ENCODE results near the gene ZNF428. TPM values are rescaled to one million over a fixed set of nuclear protein-coding genes. Genes with fewer than 3 reads are reported as not detected.
"Not testable (repeated sequence)": the region's sequence is repeated elsewhere in the genome, so short reads cannot be mapped to it uniquely, and the experiment has no call there.

ZNF428 gene
- total RNA-seq, 1 donor, result 25.0 TPM

DNA sequence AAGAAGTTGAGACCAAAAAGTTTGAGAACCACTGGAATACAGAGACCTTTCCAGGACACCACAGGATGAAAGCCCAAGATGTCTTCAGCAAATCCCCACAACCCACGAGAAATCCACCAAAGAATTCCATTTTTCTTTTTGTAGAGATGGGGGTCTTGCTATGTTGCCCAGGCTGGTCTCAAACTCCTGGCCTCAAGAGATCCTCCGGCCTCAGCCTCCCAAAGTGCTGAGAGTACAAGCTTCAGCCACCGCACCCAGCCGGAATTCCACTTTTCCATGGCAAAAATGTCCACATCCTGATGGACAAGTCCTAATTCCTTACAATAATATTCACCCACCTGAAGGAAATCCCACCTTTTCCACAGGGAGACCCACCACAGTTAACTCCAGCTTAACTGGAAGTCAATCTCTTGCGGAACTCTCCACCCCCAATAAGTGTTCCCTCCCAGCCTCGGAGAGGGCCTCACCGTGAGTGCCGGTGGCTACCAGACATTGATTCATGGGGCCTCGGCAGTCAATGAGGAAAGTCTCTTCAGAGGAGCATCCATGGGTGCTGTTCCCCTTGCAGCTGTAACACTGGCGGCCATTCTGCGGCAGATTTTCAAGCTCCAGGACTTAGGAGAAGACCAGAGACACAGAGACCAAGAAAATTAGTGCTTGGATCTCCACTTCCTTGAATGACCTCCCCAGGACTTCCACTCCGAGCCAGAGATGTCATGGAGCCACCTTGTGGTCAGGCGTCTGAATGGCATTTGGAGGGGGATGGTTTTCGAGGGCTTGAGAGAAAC lies 32.5 kb upstream of the ZNF428 start:
- no peak overlapping the region for H3K4me3 ChIP-seq (ENCODE audit: low read depth, low read length)
- TF ChIP-seq CTCF (IDR thresholded peaks at IDR 0.05; ENCODE audit: insufficient read depth, low read depth, low read length), result peak; percentile 89
- DNase-seq (ENCODE audit: low read depth), result peak; percentile 67

DNA sequence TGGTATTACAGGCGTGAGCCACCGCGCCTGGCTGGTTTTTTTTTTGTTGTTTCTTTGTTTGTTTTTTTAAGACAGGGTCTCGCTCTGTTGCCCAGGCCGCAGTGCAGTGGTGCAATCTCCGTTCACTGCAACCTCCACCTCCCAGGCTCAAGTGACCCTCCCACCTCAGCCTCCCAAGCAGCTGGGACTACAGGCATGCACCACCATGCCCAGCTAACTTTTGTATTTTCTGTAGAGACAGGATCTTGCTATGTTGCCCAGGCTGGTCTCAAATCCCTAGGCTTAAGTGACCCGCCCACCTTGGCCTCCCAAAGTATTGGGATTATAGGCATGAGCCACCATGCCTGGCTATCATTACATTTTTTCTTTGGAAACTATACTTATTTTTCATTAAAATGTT lies 30.8 kb upstream of the ZNF428 start:
- not testable (repeated sequence) for DNase-seq (ENCODE audit: low read depth); H3K4me3 ChIP-seq (ENCODE audit: low read depth, low read length)

DNA sequence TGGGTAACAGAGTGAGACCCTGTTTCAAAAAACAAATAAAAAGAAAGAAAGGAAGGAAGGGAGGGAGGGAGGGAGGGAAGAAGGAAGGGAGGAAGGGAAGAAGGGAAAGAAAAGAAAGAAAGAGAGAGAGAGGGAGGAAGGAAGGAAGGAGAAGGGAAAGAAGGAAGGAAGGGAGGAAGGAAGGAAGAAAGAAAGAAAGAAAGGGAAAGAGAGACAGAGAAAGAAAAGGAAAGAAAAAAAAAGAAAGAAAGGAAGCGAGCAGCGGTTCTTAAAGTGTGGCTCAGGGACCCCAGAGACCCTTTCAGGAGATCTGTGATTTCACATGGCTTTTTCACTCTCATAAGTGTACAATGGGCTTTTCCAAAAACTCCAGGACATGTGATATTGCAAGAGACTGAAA lies 30.1 kb upstream of the ZNF428 start:
- no peak for TF ChIP-seq CTCF (IDR thresholded peaks at IDR 0.05; ENCODE audit: insufficient read depth, low read depth, low read length)
- no peak for DNase-seq (ENCODE audit: low read depth)
- H3K4me3 ChIP-seq (ENCODE audit: low read depth, low read length), result no peak overlapping the region

GRCh38 chr19:43648633-43649032 lies 29.2 kb upstream of the ZNF428 start:
- DNase-seq (ENCODE audit: low read depth), result no peak
- TF ChIP-seq CTCF (IDR thresholded peaks at IDR 0.05; ENCODE audit: insufficient read depth, low read depth, low read length), result no peak
- no peak overlapping the region for H3K4me3 ChIP-seq (ENCODE audit: low read depth, low read length)

GRCh38 chr19:43644181-43644580 lies 24.8 kb upstream of the ZNF428 start:
- no peak for TF ChIP-seq CTCF (IDR thresholded peaks at IDR 0.05; ENCODE audit: insufficient read depth, low read depth, low read length)
- peak; percentile 14 for DNase-seq (ENCODE audit: low read depth)
- no peak overlapping the region for H3K4me3 ChIP-seq (ENCODE audit: low read depth, low read length)

DNA sequence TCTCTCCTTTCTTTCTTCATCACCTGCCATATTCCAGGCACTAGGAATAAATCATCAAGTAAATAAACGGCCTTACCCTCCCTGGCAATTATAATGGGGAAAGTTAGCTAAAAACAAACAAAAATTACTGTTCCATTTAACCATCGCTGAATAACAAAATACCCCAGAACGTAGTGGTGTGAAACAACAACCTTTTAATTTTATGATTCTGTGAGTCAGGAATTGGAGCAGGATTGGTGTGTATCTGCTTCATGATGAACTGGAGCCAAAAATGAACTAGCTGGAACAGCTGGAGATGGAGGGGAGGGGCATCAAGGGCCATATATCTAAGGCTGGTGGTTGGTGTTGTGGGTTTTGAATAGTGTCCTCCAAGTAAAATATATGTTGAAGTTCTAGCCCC lies 23.9 kb upstream of the ZNF428 start:
- no peak for TF ChIP-seq CTCF (IDR thresholded peaks at IDR 0.05; ENCODE audit: insufficient read depth, low read depth, low read length)
- DNase-seq (ENCODE audit: low read depth), result peak; percentile 21
- H3K4me3 ChIP-seq (ENCODE audit: low read depth, low read length), result no peak overlapping the region

DNA sequence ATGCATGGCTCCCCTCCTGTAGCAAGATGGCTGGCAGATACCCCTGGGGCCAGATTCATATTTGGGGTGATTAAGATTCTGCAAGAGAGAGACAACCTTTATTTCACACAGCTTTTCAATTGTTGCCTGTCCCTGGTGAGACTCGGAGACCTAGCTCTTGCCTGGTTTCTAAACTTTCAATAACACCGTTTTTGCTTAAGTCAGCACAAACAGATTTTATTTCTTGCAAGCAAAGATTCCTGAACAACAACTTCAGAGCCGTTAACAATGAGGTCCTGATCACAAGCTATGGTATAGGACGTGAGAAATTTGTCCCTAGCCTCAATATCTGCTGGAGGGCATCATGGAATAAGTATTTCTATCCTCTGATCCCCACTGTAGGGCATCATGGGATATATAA lies 23.1 kb upstream of the ZNF428 start:
- no peak for TF ChIP-seq CTCF (IDR thresholded peaks at IDR 0.05; ENCODE audit: insufficient read depth, low read depth, low read length)
- H3K4me3 ChIP-seq (ENCODE audit: low read depth, low read length), result no peak overlapping the region
- no peak for DNase-seq (ENCODE audit: low read depth)

Data from fibroblast of villous mesenchyme (primary cell).